SK-N-MC (cell line): ENCODE results near the gene LRRC28.

Experiments used
- EZH2 ChIP-seq: fragments of 200-600 bp; sonication (generic); IDR thresholded peaks from one replicate; pipeline ENCODE4 v1.6.1; 2017; ENCODE audit warnings: antibody characterized with exemption
- POLR2AphosphoS5 ChIP-seq: IDR thresholded peaks from 2 replicates; pipeline ENCODE4 v1.6.1; 2012; ENCODE audit warnings: mild to moderate bottlenecking, low read depth, low read length, borderline replicate concordance

GRCh38 chr15:99412626-99413025 is 161.3 kb downstream of the LRRC28 start:
- TF ChIP-seq POLR2AphosphoS5, result no peak
- TF ChIP-seq EZH2, result no peak
